ENCODE measurements around the gene CKS1B.

- TF ChIP-seq, protein P1, sequence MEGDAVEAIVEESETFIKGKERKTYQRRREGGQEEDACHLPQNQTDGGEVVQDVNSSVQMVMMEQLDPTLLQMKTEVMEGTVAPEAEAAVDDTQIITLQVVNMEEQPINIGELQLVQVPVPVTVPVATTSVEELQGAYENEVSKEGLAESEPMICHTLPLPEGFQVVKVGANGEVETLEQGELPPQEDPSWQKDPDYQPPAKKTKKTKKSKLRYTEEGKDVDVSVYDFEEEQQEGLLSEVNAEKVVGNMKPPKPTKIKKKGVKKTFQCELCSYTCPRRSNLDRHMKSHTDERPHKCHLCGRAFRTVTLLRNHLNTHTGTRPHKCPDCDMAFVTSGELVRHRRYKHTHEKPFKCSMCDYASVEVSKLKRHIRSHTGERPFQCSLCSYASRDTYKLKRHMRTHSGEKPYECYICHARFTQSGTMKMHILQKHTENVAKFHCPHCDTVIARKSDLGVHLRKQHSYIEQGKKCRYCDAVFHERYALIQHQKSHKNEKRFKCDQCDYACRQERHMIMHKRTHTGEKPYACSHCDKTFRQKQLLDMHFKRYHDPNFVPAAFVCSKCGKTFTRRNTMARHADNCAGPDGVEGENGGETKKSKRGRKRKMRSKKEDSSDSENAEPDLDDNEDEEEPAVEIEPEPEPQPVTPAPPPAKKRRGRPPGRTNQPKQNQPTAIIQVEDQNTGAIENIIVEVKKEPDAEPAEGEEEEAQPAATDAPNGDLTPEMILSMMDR (IDR thresholded peaks at IDR 0.05), result no peak
- TF ChIP-seq POLR2A (IDR thresholded peaks at IDR 0.05), result no peak
Measured at GRCh38 chr1:155015527-155016230, 41.2 kb downstream of the CKS1B start.
